HepG2 (cell line): ENCODE results near the gene DZANK1. TPM values are rescaled to one million over a fixed set of nuclear protein-coding genes. Genes with fewer than 3 reads are reported as not detected.

Source experiments
- AGO2 ChIP-seq: fragments of 200-400 bp; formaldehyde crosslinking; optimal IDR thresholded peaks from 2 replicates; pipeline ENCODE3; 2017; ENCODE audit warnings: mild to moderate bottlenecking, low read depth, low read length, moderate library complexity
- DNMT1 ChIP-seq: sonication (generic); formaldehyde crosslinking; IDR thresholded peaks from 2 replicates; pipeline ENCODE4 v1.5.1; 2020; ENCODE audit warnings: mild to moderate bottlenecking, missing genetic modification reagents
- GATA4 ChIP-seq: sonication (generic); IDR thresholded peaks from 2 replicates; pipeline ENCODE4 v1.6.1; 2016; ENCODE audit warnings: antibody characterized with exemption, low read depth, borderline replicate concordance
- GFI1 ChIP-seq: sonication (generic); formaldehyde crosslinking; IDR thresholded peaks from 2 replicates; pipeline ENCODE4 v1.5.0; 2020; ENCODE audit warnings: missing genetic modification reagents, mild to moderate bottlenecking, borderline replicate concordance
- HBP1 ChIP-seq: IDR thresholded peaks from 2 replicates; pipeline ENCODE4 v1.6.1; 2016; ENCODE audit warnings: low read depth, control low read depth
- HHEX ChIP-seq: IDR thresholded peaks from 2 replicates; pipeline ENCODE4 v1.6.1; 2016; ENCODE audit warnings: control low read depth
- HMG20B ChIP-seq: conservative IDR thresholded peaks from 2 replicates; pipeline ENCODE4 v1.6.1; 2016; ENCODE audit warnings: missing genetic modification reagents, missing compliant biosample characterization
- KDM4B ChIP-seq: sonication (generic); formaldehyde crosslinking; IDR thresholded peaks from 2 replicates; pipeline ENCODE4 v1.4.0; 2020; ENCODE audit warnings: missing genetic modification reagents
- MIXL1 ChIP-seq: IDR thresholded peaks from 2 replicates; pipeline ENCODE4 v1.6.1; 2016
- PHF5A ChIP-seq: IDR thresholded peaks from one replicate; pipeline ENCODE4 v1.6.1; 2018; ENCODE audit warnings: low read depth, missing genetic modification reagents; ENCODE audit not compliant: unreplicated experiment
- SIX1 ChIP-seq: sonication (generic); formaldehyde crosslinking; IDR thresholded peaks from 2 replicates; pipeline ENCODE4 v1.4.0; 2020; ENCODE audit warnings: missing genetic modification reagents, borderline replicate concordance
- SP1 ChIP-seq, 2 experiments: fragments of 450-650 bp in 1 of 2; sonication (generic) in 1 of 2; formaldehyde crosslinking in 1 of 2; IDR thresholded peaks; 2 replicates each; pipeline versions ENCODE4 v1.4.0 to v1.6.1; 2016 to 2020; ENCODE audit warnings: missing genetic modification reagents in 1 of 2
- TFDP1 ChIP-seq: IDR thresholded peaks from 2 replicates; pipeline ENCODE4 v1.6.1; 2016; ENCODE audit warnings: missing compliant biosample characterization, missing genetic modification reagents, borderline replicate concordance
- THAP9 ChIP-seq: sonication (generic); formaldehyde crosslinking; IDR thresholded peaks from 2 replicates; pipeline ENCODE4; 2020; ENCODE audit warnings: missing genetic modification reagents, mild to moderate bottlenecking, borderline replicate concordance
- ZNF512B ChIP-seq: sonication (generic); formaldehyde crosslinking; IDR thresholded peaks from 2 replicates; pipeline ENCODE4 v1.5.1; 2020; ENCODE audit warnings: missing genetic modification reagents, mild to moderate bottlenecking, borderline replicate concordance
- ZNF672 ChIP-seq: sonication (generic); formaldehyde crosslinking; IDR thresholded peaks from 2 replicates; pipeline ENCODE4 v1.8.1; 2022; ENCODE audit warnings: missing genetic modification reagents
- ZNF782 ChIP-seq: sonication (generic); formaldehyde crosslinking; IDR thresholded peaks from 2 replicates; pipeline ENCODE4 v1.4.0; 2020; ENCODE audit warnings: missing genetic modification reagents, mild to moderate bottlenecking, borderline replicate concordance
- polyA plus RNA-seq, 8 experiments: library from polyadenylated mRNA; depleted of rRNA in 3 of 8; stranded (reverse) in 7 of 8; unstranded in 1 of 8; fragments of >200 nt; fragmentation: Illumina TruSeq in 4 of 8; extraction: Trizol in 4 of 8; gene quantifications; 2 replicates each; pipeline versions ENCODE4 v1.2.1 to v1.2.3, GENCODE V29; 2011 to 2016; ENCODE audit warnings: low read depth in 4 of 8, missing spikeins in 1 of 8, mixed read lengths in 1 of 8; ENCODE audit not compliant: insufficient read depth in 1 of 8
- total RNA-seq, 5 experiments: library from RNA; depleted of rRNA; stranded (reverse); fragments of >200 nt; fragmentation: Illumina TruSeq; extraction: Trizol; gene quantifications; 2 replicates each; pipeline ENCODE4 v1.2.3, GENCODE V29; 2016; ENCODE audit warnings: low read depth in 1 of 5
- TF ChIP-seq, protein P1 (sequence below): IDR thresholded peaks from 2 replicates; pipeline ENCODE4 v1.6.1; 2016; ENCODE audit warnings: low read depth

The DZANK1 gene
- total and polyA plus RNA-seq, 2 of the 13 experiments (the other 11 are each of a cell fraction or from before 2014, with no cell fraction given) = 1.6 to 3.2 TPM

- TF ChIP-seq HMG20B = peak; percentile 79
- TF ChIP-seq AGO2 = peak; percentile 56
- TF ChIP-seq KDM4B (CRISPR knock-in tag) = peak; percentile 82; the same call in 1 of the 2 replicates
- no peak for TF ChIP-seq ZNF672
- no peak for TF ChIP-seq GATA4
- no peak for TF ChIP-seq SIX1 (CRISPR knock-in tag)
- TF ChIP-seq TFDP1 (CRISPR knock-in tag) = no peak; the same call in 1 of the 2 replicates
- TF ChIP-seq DNMT1 (CRISPR knock-in tag) = peak; percentile 89; the same call in 1 of the 2 replicates
- peak; percentile 97; the same call in 1 of the 2 replicates for TF ChIP-seq THAP9 (CRISPR knock-in tag)
- TF ChIP-seq GFI1 (CRISPR knock-in tag) = 0 out of 2 replicates have a peak, but pooled peaks have one; percentile 40
- TF ChIP-seq HHEX (CRISPR knock-in tag) = no peak
- no peak for TF ChIP-seq SP1 (IDR thresholded peaks at IDR 0.05)
- peak; percentile 70 for TF ChIP-seq SP1 (CRISPR knock-in tag; IDR thresholded peaks at IDR 0.05)
- TF ChIP-seq ZNF512B (CRISPR knock-in tag) = no peak
- TF ChIP-seq ZNF782 (CRISPR knock-in tag) = peak; percentile 22; the same call in 1 of the 2 replicates
- no peak for TF ChIP-seq PHF5A (CRISPR knock-in tag)
- TF ChIP-seq HBP1 (CRISPR knock-in tag) = peak; percentile 90; the same call in 1 of the 2 replicates
- TF ChIP-seq, protein P1, sequence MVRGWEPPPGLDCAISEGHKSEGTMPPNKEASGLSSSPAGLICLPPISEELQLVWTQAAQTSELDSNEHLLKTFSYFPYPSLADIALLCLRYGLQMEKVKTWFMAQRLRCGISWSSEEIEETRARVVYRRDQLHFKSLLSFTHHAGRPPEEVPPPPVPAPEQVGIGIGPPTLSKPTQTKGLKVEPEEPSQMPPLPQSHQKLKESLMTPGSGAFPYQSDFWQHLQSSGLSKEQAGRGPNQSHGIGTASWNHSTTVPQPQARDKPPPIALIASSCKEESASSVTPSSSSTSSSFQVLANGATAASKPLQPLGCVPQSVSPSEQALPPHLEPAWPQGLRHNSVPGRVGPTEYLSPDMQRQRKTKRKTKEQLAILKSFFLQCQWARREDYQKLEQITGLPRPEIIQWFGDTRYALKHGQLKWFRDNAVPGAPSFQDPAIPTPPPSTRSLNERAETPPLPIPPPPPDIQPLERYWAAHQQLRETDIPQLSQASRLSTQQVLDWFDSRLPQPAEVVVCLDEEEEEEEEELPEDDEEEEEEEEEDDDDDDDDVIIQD = no peak
- TF ChIP-seq MIXL1 (CRISPR knock-in tag) = peak; percentile 54; the same call in 1 of the 2 replicates
Observed at GRCh38 chr20:18466894-18467730, at the start of gene DZANK1, which contains the start of gene POLR3F (continued).
